GM21576 (cell line): ENCODE results near the gene GNAL.

ENCODE experiments used
- ATAC-seq: cut with Tn5 transposase; IDR thresholded peaks from one replicate; pipeline ENCODE4 v1.9.1; 2021; ENCODE audit warnings: mild to moderate bottlenecking, moderate library complexity; ENCODE audit not compliant: unreplicated experiment

GNAL gene

DNA sequence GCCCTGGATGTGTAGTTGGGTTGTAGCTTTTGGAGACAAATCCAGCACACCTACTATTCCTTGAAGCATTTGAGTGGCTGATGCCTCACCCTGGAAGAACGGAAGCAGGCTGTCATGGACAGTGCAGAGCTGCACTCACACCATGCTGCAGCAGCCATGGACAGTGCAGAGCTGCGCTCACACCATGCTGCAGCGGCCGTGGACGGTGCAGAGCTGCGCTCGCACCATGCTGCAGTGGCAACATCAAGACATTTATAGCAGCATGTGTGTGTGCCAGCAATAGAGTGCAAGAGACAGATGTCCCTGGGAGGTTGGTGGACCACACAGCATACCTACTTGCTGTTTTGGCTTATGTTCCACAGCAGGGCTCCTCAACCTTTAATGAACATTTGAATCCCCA is 30.6 kb downstream of the GNAL start:
- no peak for ATAC-seq

DNA sequence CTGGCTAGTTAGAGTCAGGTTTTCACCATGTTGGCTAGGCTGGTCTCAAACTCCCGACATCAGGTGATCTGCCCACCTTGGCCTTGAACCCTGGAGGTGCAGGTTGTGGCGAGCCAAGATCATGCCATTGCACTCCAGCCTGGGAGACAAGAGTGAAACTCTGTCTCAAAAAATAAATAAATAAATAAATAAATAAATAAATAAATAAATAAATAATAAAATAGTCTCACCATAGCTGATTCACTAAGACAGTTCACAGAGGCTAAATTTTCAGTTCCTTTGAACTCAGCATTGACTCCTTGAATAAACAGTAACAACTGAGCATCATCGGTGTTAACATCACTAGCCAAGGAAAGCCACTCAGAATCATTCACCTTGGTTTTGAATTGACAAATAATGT is 32.7 kb downstream of the GNAL start:
- ATAC-seq = no peak

DNA sequence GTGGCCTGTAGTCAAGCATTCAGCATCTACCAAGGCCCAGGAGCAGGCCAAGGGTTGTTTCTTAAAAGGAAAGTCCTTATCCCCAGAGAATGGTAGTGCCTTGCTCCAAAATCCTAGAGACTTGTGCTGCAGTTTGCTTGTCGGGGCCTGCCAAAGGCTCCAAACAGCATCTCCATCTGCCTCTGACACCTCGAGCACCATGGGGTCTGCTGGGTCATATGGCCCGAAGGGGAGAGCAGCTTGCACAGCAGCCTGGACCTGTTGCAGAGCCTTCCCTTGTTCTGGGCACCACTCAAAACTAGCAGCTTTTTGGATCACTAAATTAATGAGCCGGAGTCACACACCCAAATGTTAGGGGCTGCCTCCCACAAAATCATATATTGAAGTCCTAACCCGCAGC is 35.7 kb downstream of the GNAL start:
- ATAC-seq = no peak

- no peak for ATAC-seq
Observed at GRCh38 chr18:11726556-11726955, 37.5 kb downstream of the GNAL start.

GRCh38 chr18:11728249-11728648 is 39.2 kb downstream of the GNAL start:
- no peak for ATAC-seq

DNA sequence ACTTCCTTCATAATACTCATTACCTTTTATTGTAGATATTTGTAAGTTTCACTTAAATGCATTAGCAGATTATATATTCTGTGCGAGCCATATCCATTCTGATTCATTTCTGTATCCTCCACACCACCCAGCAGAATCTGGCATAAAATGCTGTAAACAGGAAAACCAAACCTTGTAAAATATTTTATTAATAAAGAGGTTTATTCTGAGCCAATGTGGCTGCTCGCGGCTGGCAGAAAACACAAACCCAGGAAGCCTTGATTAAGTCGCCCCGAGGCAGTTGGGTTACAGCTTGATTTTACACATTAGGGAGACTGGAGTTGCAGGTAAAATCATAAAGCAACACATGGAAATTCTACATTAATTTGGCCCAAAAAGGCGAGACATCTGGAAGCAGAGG is 40.5 kb downstream of the GNAL start:
- ATAC-seq = no peak

- ATAC-seq = peak; percentile 68
Observed at GRCh38 chr18:11733031-11733430, 44.0 kb downstream of the GNAL start.

DNA sequence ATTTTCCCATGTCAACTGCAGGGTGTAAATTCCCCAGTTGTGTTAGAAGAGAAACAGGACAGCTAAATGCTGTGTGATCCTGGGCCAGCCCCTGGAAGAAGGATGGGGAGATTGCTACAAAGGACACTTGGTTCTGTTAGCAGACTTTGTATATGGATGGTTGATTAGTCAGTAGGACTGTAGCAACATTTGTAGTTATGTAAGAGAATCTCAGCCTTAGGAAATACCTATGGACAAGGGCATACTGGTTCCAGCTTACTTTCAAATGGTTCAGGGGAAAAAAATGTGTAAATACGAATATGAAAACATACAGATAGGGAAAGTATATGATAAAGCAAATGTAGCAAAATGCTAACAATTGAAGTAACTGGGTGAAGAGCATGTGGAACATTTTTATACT is 47.6 kb downstream of the GNAL start:
- ATAC-seq = no peak

DNA sequence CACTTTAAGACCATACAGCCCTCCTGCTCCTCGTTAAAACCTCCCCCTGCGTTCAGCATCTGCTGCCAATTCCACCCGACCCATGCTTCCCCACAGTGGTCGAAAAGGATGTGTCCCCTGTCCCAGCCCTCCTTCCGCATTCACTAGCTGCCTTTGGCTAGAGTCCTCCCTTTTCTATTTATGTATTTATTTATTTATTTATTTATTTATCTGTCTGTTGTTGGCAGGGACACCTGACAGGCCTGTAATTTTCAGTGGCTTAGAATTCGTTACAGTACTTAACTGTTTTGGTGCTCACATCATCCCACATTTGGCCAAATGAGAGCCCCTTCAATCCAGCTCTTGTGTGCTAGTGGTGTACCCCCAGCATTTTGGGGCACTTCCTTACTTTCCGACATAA is 50.8 kb downstream of the GNAL start:
- ATAC-seq = no peak

- no peak for ATAC-seq
Observed at GRCh38 chr18:11740461-11740860, 51.4 kb downstream of the GNAL start.

GRCh38 chr18:11741505-11742145 is 52.6 kb downstream of the GNAL start:
- no peak for ATAC-seq

DNA sequence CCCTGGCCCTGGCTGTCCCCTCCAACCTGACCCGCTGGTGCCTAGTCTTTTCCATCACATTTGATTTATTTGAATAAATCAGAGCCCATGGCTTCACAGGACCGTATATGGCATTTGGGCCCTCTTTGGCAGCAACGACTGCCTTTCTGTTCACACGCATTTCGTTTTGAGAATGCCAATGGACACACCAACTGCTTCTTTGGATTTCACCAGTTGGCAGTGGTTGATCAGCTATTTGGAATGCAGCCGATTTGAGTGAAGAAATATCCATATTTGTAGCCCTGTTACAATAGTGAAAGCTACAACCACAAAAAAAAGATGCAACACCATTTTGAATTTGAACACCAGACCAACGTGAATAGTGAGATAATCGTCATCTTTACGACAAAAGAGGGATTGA is 56.5 kb downstream of the GNAL start:
- ATAC-seq = no peak

DNA sequence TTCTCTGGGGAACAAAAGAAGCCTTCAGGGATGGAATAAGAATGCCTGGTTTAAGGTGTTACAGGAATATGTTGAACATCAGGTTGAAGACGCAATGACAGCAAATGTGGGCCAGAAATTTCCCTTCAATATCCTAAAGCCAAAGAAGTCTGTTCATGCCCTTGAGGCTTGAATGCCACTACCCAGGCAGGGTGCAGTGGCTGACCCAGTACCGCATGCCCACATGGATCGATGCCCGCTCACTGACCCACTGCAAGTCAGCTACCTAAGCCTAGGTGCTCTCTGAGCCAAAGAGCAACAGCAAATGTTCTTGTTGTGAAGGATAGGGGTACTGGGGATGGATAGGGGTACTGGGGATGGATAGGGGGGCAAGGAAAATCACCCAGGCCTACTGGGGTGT is 58.2 kb downstream of the GNAL start:
- ATAC-seq = no peak

GRCh38 chr18:11747731-11748130 is 58.7 kb downstream of the GNAL start:
- ATAC-seq = no peak

DNA sequence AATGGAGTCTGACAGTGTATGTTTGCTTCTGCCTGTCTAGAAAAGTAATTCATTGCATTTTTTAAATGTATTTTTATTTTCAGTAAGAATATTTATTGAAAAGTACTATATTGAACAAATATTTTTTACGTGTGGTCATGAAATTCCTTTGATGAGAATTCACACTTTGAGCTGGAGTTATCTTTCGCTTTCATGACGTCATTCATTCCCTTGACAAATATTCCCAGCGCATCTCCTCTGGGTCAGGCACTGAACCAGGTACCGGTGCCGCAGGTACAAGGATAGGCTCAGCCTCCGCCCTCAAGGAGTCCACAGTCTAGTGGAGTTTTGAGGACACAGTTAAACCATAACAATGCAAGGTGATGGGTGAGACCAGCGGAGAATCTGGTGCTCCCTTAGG is 60.2 kb downstream of the GNAL start:
- no peak for ATAC-seq

DNA sequence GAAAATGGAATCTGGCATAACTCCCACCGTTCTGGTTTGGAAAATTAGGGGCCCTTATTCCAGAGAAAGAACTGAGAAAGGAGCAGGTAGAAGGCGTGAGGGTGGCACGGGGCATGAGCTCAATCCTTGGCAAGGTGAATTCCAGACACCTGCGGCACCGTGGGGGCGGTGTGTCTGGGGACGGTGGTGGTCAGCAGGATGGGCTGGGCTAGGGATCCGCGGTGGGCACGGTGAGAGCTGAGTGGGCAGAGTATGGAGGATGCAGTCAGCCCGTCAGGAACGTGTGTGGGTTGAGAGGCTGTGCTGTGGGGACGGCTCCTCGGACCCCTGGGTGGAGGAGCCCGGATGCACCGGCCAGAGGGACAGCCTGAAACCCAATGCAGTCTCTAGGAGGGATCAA is 61.1 kb downstream of the GNAL start:
- no peak for ATAC-seq

- no peak for ATAC-seq
Observed at GRCh38 chr18:11750581-11751310, 61.7 kb downstream of the GNAL start.

DNA sequence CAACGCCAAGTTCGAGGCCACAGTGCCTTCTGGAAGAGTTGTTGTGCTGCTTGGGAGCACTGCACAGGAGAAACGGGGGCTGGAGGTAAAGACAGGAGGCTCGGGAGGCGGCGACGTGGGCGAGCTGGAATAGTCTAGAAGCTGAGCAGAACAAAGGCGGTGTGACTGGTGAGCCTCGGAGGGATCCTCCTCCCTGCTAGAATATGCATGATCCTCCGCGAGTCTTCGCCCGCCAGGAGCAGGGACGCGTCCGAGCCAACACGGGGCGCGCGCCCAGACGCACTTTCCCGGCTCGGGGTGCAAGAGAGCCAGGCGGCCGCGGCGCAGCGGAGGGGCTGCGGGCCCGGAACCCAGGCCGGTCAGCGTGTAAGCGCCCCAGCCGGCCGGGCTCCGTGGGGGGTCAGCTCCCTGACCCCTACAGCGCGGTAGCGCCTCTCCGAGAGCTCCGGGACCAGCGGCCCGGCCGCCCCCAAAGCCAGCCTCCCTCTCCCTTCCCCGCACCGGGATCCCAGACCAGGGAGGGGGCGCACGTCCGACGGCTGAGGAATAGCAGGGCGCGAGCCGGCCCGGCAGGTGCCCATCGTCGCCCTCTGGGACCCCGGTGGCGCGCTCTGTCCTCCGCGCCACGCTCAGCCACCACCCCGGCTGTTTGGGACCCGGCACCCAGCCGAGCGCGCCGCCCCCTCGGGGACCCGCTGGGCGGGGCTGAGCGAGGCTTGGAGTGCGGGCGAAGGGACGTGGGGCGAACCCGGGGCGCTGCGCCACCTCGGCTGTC is 62.5 kb downstream of the GNAL start:
- ATAC-seq = no peak

GRCh38 chr18:11752116-11752911 is 63.2 kb downstream of the GNAL start:
- ATAC-seq = no peak

DNA sequence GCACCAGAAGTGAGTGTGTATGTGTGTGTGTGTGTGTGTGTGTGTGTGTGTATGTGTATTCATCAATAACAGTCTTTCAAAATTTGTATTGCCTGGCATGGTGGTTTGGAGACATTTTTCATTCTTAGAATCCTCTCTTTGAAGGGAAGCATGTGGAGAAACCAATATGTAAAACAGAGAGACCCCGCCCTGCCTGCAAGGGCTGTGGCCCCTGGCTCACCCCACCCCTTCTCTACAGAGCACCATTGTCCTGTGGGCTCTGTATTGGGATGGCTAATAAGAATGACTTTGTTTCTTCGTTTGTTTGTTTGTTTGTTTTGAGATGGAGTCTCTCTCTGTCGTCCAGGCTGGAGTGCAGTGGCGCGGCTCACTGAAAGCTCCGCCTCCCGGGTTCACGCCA is 65.9 kb downstream of the GNAL start:
- no peak for ATAC-seq

- no peak for ATAC-seq
Observed at GRCh38 chr18:11757084-11757590, 68.1 kb downstream of the GNAL start.
